ENCODE measurements around the gene HS3ST5. TPM values are rescaled to one million over a fixed set of nuclear protein-coding genes. Genes with fewer than 3 reads are reported as not detected.

HS3ST5 gene
- total RNA-seq, 1 donor from 2014 or later: not detected

- DNase-seq (ENCODE audit: low read depth) (no peak), FAIRE-seq (no peak)
- no peaks in the 10 kb centered on the region for H3K27me3 ChIP-seq (ENCODE audit: control insufficient read depth, insufficient read depth, low read length)
- no peaks in the 10 kb centered on the region for H3K36me3 ChIP-seq (ENCODE audit: control insufficient read depth, insufficient read depth, low read length)
- H3K4me3 ChIP-seq (ENCODE audit: low read depth, low read length): no peak overlapping the region
- no peak for TF ChIP-seq CTCF (IDR thresholded peaks at IDR 0.05; ENCODE audit: insufficient read depth, low read length, severe bottlenecking)
Observed at GRCh38 chr6:114274836-114275235, 68.0 kb downstream of the HS3ST5 start.

- no peak for DNase-seq (ENCODE audit: low read depth)
- FAIRE-seq: peak; percentile 66
- no peak for TF ChIP-seq CTCF (IDR thresholded peaks at IDR 0.05; ENCODE audit: insufficient read depth, low read length, severe bottlenecking)
- Histone ChIP-seq H3K4me3 (ENCODE audit: low read depth, low read length) (no peak overlapping the region), H3K36me3 (ENCODE audit: control insufficient read depth, insufficient read depth, low read length) (no peaks in the 10 kb centered on the region), H3K27me3 (ENCODE audit: control insufficient read depth, insufficient read depth, low read length) (no peaks in the 10 kb centered on the region)
Observed at GRCh38 chr6:114272582-114272981, 70.2 kb downstream of the HS3ST5 start.

GRCh38 chr6:114271405-114271804, 71.4 kb downstream of the HS3ST5 start:
- no peak for TF ChIP-seq CTCF (IDR thresholded peaks at IDR 0.05; ENCODE audit: insufficient read depth, low read length, severe bottlenecking)
- DNase-seq (ENCODE audit: low read depth) (no peak), FAIRE-seq (no peak)
- H3K27me3 ChIP-seq (ENCODE audit: control insufficient read depth, insufficient read depth, low read length): no peaks in the 10 kb centered on the region
- no peaks in the 10 kb centered on the region for H3K36me3 ChIP-seq (ENCODE audit: control insufficient read depth, insufficient read depth, low read length)
- H3K4me3 ChIP-seq (ENCODE audit: low read depth, low read length): no peak overlapping the region

- no peak for DNase-seq (ENCODE audit: low read depth)
- no peak for FAIRE-seq
- H3K36me3 ChIP-seq (ENCODE audit: control insufficient read depth, insufficient read depth, low read length): no peaks in the 10 kb centered on the region
- TF ChIP-seq CTCF (IDR thresholded peaks at IDR 0.05; ENCODE audit: insufficient read depth, low read length, severe bottlenecking): no peak
- no peaks in the 10 kb centered on the region for H3K27me3 ChIP-seq (ENCODE audit: control insufficient read depth, insufficient read depth, low read length)
- H3K4me3 ChIP-seq (ENCODE audit: low read depth, low read length): no peak overlapping the region
Observed at GRCh38 chr6:114267897-114268296, 74.9 kb downstream of the HS3ST5 start.

GRCh38 chr6:114260810-114261209, 82.0 kb downstream of the HS3ST5 start:
- no peak for DNase-seq (ENCODE audit: low read depth)
- TF ChIP-seq CTCF (IDR thresholded peaks at IDR 0.05; ENCODE audit: insufficient read depth, low read length, severe bottlenecking): no peak
- Histone ChIP-seq H3K4me3 (ENCODE audit: low read depth, low read length) (no peak overlapping the region), H3K27me3 (ENCODE audit: control insufficient read depth, insufficient read depth, low read length) (no peaks in the 10 kb centered on the region), H3K36me3 (ENCODE audit: control insufficient read depth, insufficient read depth, low read length) (no peaks in the 10 kb centered on the region)
- FAIRE-seq: peak; percentile 81

- FAIRE-seq: no peak
- no peak for TF ChIP-seq CTCF (IDR thresholded peaks at IDR 0.05; ENCODE audit: insufficient read depth, low read length, severe bottlenecking)
Observed at GRCh38 chr6:114258376-114258775, 84.4 kb downstream of the HS3ST5 start.

More at GRCh38 chr6:114258376-114258775, 84.4 kb downstream of the HS3ST5 start:
- DNase-seq (ENCODE audit: low read depth): no peak
- H3K36me3 ChIP-seq (ENCODE audit: control insufficient read depth, insufficient read depth, low read length): no peaks in the 10 kb centered on the region
- no peaks in the 10 kb centered on the region for H3K27me3 ChIP-seq (ENCODE audit: control insufficient read depth, insufficient read depth, low read length)
- no peak overlapping the region for H3K4me3 ChIP-seq (ENCODE audit: low read depth, low read length)
